HG03175 (cell line): ENCODE measurements around the gene KIAA0040.

ENCODE experiments used
- ATAC-seq: cut with Tn5 transposase; IDR thresholded peaks from one replicate; pipeline ENCODE4 v1.9.1; 2021; ENCODE audit warnings: mild to moderate bottlenecking, moderate library complexity; ENCODE audit not compliant: unreplicated experiment

Gene KIAA0040

GRCh38 chr1:175192630-175193526 lies at the start of gene KIAA0040:
KIAA0040 (minus strand) TSS chr1:175192776; CDS start chr1:175161013, 31,763 bp downstream.
- peak; percentile 44 for ATAC-seq

DNA sequence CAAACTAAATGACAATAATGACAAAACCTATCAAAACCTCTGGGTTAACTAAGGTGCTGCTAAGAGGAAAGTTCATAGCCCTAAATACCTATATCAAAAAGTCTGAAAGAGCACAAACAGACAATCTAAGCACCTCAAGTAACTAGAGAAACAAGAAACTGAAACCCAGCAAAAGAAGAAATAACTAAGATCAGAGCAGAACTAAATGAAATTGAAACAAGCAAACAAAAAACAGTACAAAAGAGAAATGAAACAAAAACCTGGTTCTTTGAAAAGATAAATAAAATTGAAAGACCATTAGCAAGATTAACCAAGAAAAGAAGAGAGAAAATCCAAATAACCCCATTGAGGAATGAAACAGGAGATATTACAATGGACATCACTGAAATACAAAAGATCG lies 44.8 kb upstream of the KIAA0040 start:
- ATAC-seq = no peak

DNA sequence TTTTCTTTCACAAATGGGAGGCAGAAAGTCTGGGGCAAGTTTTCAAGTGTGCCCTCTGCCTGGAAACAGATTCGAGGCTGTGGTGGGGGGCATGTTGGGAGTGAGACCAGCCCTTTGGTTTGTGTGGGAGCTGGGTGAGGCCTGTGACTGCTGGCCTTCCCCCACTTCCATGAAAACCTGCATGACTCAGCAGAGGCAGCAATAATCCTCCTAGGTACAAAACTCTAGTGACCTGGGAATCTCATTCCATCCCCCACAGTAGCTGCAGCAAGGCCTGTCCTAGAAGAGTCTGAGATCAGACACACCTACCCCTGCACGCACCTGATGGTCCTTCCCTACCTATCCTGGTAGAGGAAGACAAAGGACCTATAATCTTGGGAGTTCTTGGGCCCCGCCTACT lies 42.1 kb upstream of the KIAA0040 start:
- ATAC-seq = no peak

GRCh38 chr1:175232335-175232734 lies 39.8 kb upstream of the KIAA0040 start:
- ATAC-seq = no peak

DNA sequence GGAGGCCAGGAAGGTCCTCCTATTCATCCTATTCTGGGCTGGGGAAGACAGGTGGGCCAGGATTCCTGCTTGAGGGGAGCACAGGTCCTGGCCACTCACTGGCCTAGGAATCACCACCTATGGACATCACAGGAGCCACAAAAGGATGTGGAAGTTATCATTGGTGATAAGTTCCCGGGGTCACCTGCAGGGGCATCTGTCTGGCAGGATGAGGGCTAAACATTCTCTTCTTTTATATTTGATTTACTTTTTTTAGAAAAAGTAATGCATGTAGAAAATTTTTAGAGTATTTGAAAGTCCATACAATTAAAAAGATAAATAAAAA lies 33.2 kb upstream of the KIAA0040 start:
- ATAC-seq = peak; percentile 37

- no peak for ATAC-seq
Measured at GRCh38 chr1:175222296-175222938, 29.8 kb upstream of the KIAA0040 start.

- ATAC-seq = no peak
Measured at GRCh38 chr1:175221557-175222175, 29.1 kb upstream of the KIAA0040 start.

DNA sequence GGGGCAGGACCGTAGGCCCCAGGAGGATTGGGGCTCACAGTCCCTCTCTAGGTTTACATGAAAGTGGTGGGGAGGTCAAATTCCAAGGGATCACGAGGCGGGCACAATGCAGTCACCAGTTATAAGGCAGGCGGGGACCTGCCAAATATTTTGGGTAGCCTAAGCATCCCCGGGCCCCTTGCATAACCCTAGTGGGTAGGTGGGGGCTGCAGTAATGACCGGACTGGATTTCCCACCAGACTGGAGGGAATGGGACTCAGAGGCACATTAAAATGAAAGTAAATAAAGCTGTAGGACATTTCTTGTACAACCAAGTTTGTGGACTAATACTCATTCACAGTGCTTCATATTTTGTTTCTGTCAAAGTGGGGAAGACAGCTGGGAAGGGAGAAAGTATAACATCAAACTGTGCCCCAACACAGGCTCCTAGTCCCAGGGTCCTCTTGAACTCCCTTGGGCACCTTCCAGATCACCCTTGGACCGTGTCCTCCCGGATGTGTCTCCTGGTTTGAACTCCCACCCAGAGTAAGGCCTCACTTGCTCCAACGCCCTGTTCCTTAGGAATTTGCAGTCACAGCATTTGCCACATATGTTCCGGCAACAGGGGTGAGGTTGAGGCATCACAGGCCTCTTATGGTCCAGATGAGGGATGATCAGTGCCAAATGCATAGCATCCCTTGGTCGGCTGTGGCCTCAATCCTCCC lies 28.4 kb upstream of the KIAA0040 start:
- ATAC-seq = no peak

GRCh38 chr1:175219774-175220173 lies 27.2 kb upstream of the KIAA0040 start:
- no peak for ATAC-seq

- ATAC-seq = no peak
Measured at GRCh38 chr1:175218786-175219434, 26.3 kb upstream of the KIAA0040 start.

DNA sequence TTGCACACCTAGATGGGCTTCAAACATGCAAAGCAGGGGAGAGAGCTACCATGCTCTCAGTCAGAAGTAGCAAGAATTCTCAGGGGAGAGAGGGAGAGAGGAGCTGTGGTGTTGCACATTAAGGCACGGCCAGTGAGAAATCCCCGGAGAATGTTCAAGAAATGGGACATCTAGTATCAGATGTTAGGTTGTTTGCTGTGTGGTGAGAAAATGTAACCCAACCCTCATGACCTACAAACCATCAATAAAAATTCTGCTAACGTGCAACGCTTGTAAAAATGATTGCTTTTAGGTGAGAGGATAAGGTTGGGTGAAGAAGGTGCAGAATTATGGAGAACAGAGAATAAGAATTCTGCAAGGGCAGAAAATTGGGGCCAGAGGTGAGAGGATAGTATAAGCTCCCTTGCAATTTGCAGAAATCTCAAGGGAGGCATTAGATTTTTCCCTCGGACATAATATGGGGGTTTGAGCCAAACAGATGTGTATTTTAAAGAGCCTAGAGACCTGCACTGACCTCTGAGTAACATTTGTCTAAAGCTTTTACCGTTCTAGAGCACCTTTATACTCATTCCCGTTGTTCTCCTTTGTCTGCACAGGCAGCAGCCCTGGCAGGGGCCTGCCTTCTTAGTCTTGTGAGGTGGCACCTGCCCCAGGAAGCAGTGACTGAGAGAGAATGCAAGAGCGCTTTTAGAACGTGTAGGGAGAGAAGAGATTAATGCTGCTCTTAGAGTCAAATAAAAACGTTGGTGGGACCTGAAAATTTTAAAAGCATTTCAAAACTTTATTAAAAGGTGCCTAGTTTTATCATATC lies 25.4 kb upstream of the KIAA0040 start:
- no peak for ATAC-seq

GRCh38 chr1:175216444-175216843 lies 23.9 kb upstream of the KIAA0040 start:
- no peak for ATAC-seq

DNA sequence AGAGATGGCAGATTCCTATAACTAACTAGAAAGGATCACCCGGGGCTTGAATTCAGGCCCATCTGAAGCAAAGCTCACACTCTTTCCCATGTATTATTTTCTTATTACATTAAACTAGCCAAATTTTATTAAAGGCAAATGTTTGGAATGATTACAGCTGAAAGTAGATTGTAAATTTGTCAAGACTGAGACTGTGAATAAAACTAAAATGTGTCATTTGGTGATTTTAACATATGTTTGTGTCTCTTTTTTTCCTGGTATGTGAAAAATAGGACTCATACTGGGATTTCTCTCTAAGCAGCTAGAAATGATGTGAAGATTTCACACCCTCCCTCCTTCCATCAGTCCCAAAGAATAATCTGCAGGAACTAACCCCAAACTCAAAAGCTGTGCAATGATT lies 19.1 kb upstream of the KIAA0040 start:
- no peak for ATAC-seq

DNA sequence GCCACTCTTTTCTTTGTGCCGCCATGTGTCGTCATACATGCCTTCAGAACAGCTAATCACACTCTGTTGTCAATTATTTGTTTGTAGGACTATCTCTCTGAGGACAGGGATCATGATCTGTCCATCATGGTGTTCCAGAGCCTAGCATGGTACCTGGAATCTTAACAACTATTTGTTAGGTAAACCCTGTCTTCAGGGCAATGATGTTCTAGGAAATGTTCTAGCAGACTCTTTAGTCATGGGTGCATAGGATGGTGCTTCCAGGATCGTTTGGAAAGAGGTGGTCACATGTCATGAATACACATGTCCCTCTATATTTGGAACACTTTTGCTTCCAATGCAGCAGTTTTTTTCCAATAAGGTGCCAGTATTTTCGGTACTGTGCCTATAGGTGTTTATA lies 18.2 kb upstream of the KIAA0040 start:
- no peak for ATAC-seq

DNA sequence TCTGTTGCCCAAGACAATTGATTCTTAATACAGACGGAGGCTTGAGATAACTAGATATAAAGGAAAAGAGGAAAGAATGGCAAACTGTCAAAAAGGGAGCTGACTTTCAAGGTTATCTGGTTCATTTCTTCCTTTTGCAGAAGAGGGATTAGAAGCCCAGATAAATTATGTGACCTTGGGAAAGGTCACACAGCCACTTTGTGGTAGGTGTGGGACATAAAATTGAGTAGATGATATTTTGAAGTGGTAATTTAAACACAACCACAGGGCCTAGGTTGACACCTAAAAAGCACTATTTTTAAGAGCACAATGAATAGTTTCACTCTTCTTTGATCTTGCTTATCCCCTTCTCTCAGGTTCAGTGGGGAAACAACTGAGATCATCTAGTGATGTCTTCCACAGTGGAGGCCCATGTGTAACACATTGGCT lies 16.9 kb upstream of the KIAA0040 start:
- peak; percentile 42 for ATAC-seq

DNA sequence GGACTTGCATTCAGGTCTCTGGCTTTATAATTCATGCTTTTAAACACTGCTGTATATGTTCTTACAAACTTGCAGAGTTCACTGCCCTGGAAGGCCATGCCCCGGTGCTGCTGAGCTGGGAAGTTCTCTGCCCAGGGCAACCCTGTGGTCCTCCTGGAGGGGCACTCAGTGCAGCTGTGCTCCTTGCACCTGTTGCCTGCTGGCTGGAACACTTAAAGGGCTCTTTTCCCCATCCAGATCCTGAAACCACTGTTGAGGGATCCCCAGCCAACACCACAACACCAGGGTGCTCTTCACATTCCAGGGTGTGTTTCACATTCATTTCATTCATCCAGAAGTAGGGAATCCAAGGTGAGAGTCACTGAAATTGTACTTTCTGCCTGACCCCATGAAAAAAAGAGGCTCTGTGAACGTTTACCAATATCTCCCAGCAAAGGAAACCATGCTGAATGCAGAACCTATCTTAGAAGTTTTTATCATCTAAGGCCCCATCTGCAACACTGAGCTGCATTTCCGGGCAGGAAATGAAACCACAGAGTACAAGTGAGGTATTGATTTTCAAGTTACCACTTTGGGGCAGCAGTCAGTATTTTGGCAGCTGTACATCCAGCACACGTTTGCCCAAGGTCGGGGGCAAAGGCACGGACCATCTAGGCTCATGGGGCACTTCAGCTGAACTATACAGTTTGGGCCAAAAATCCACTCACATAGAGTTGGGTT lies 16.4 kb upstream of the KIAA0040 start:
- peak; percentile 90 for ATAC-seq

- ATAC-seq = no peak
Measured at GRCh38 chr1:175207971-175208370, 15.4 kb upstream of the KIAA0040 start.

- ATAC-seq = no peak
Measured at GRCh38 chr1:175206687-175207086, 14.1 kb upstream of the KIAA0040 start.

DNA sequence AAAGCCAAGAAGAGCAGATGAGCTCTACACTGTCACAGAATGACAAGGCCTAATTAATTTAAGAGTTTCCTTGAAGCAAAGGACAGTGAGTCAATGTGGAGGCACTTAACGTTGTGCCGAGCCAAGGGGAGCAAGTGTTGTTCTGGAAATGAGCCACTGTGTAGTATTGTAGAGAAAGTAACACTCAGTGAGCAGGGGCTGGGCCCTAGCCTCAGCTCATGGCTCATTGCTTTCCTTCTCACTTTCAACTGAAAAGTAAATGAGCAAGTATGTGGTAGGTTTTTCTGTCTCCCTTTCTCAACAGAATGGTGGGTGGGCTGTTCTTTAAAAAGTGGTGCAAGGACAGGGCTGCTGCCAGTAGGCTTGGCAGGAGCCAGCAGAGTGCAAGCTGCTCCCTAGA lies 11.8 kb upstream of the KIAA0040 start:
- peak; percentile 71 for ATAC-seq
